Muscle layer of duodenum (tissue), 2 donors: Measurements from ENCODE around the gene PEX7.
"Not testable (repeated sequence)": the region's sequence is repeated elsewhere in the genome, so short reads cannot be mapped to it uniquely, and the experiment has no call there.

Source experiments
- H3K27ac ChIP-seq: one replicate; pipeline ENCODE4 v1.7.0; 2013; ENCODE audit warnings: mild to moderate bottlenecking, low read length
- H3K27me3 ChIP-seq: one replicate; pipeline ENCODE4 v1.7.0; 2013; ENCODE audit warnings: low read depth, mild to moderate bottlenecking, control low read depth, low read length
- H3K36me3 ChIP-seq, 2 donors: one replicate each; pipeline ENCODE4 v1.7.0; 2013; ENCODE audit warnings: low read length in 2 of 2, control low read depth in 1 of 2, mild to moderate bottlenecking in 1 of 2; ENCODE audit not compliant: insufficient read depth in 2 of 2, control insufficient read depth in 1 of 2
- H3K4me1 ChIP-seq, 2 donors: one replicate each; pipeline ENCODE4 v1.7.0; 2013; ENCODE audit warnings: low read length in 2 of 2, mild to moderate bottlenecking in 2 of 2, control low read depth in 1 of 2, moderate library complexity in 1 of 2; ENCODE audit not compliant: insufficient read depth in 2 of 2, control insufficient read depth in 1 of 2
- H3K4me3 ChIP-seq, 2 donors: one replicate each; pipeline ENCODE4 v1.7.0; 2013; ENCODE audit warnings: low read length in 2 of 2, low read depth in 1 of 2, mild to moderate bottlenecking in 1 of 2
- H3K9me3 ChIP-seq, 2 donors: one replicate each; pipeline ENCODE4 v1.7.0; 2013; ENCODE audit warnings: low read length in 2 of 2, control low read depth in 1 of 2, mild to moderate bottlenecking in 1 of 2; ENCODE audit not compliant: control insufficient read depth in 1 of 2
- donor health status: healthy.

Gene PEX7

DNA sequence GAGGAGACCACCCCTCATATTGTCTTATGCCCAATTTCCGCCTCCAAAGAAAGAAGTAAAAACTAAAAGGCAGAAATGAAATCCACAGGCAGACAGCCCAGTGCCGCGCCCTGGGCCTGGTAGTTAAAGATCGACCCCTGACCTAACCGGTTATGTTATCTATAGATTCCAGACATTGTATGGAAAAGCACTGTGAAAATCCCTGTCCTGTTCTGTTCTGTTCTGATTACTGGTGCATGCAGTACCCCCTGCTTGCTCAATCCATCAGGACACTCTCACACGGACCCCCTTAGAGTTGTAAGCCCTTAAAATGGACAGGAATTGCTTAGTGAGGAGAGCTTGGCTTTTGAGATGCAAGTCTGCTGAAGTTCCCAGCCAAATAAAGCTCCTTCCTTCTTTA lies 137.5 kb downstream of the PEX7 start:
- H3K4me3 ChIP-seq, H3K27ac ChIP-seq, H3K4me1 ChIP-seq: not testable (repeated sequence)

DNA sequence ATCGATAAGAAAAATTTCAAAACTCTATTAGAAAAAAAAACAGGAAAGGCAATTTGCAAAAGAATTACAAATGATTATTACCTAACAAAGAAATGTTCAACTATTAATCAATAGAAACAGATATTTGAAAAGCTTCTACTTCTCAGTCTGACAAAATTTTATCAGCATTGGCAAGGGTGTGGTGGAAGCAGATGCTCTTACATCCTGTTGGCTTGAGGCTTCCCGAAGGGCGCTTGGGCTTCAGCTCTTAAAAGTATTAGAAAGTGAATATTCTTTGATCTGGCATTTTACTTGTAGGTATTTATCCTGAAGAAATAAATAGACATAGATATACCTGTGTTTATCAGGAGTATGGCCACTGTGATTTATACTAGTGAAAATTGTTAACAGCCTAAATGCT lies 138.4 kb downstream of the PEX7 start:
- Histone ChIP-seq H3K9me3 (no peaks in the 10 kb centered on the region), H3K27ac (no peak overlapping the region), H3K4me3 (no peak overlapping the region), H3K4me1 (peaks cover 0 to 3% of the 10 kb centered on the region in 2 donors), H3K27me3 (no peaks in the 10 kb centered on the region), H3K36me3 (no peaks in the 10 kb centered on the region)

More for the DNA sequence above, 137.5 kb downstream of the PEX7 start:
- H3K27me3 ChIP-seq, H3K9me3 ChIP-seq, H3K36me3 ChIP-seq: not testable (repeated sequence)

DNA sequence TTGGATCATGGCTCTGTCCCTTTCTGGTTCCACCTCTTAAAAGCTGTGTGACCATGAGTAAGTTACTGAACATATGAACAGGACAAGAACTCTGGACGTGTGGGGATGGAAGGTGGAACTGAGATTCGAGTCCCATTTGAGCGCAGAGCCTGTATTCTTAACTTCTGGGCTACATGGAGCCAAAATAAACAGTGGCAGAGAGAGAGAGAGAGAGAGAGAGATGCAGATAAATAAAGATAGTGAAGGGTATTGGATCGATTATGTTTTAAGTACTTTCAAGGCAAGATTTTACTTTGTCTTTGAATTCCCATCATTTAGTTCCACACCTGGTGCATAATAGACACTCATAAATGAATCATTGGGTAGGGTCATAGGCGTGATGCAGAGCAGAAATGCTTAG lies 139.5 kb downstream of the PEX7 start:
- Histone ChIP-seq H3K27ac (no peak overlapping the region), H3K4me3 (no peak overlapping the region), H3K9me3 (no peaks in the 10 kb centered on the region), H3K4me1 (peaks cover 0 to 3% of the 10 kb centered on the region in 2 donors), H3K36me3 (no peaks in the 10 kb centered on the region), H3K27me3 (no peaks in the 10 kb centered on the region)

DNA sequence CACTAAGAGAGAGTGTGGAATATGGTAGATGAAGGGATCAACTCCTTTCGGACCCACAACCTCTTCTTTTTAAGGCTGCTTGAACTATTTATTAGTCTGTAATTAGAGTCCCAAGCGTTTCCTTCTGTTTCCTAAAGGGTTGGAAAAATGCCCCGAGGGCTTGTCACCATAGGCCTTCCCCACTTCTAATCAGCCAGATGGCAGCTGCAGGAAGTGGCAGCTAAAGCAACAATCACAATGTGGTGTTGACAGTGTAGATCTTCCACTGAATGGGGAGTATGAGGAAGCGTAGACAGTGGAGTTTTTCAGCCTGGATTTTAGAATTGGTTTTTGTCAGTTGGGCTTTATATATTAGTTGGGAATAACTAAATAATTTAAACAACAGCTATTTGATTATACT lies 140.3 kb downstream of the PEX7 start:
- Histone ChIP-seq H3K4me3 (no peak overlapping the region), H3K27me3 (no peaks in the 10 kb centered on the region), H3K27ac (peak overlapping the region; percentile 74), H3K9me3 (no peaks in the 10 kb centered on the region), H3K4me1 (no peaks in the 10 kb centered on the region), H3K36me3 (no peaks in the 10 kb centered on the region)

DNA sequence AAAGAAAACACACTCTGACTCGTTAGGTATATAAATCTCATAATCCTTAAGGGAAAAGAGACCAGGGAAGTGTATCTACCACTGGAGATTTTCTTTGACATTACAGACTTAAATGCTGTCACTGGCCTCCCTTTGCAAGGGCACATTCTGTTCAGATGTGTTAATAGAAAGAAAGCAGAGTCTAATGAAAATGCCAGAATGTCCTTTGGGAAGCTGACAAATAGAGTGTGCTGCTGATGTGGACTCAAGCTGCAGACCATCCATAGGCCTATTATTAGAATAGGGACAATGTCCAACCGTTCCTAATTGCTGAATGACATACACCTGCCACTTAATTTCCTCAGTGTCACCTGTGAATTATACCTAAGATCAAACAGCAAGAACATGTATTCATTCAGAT lies 140.9 kb downstream of the PEX7 start:
- Histone ChIP-seq H3K27me3 (no peaks in the 10 kb centered on the region), H3K4me1 (no peaks in the 10 kb centered on the region), H3K9me3 (no peaks in the 10 kb centered on the region), H3K36me3 (no peaks in the 10 kb centered on the region), H3K27ac (peak overlapping the region; percentile 74), H3K4me3 (no peak overlapping the region)
